Natural killer cell (primary cell): ENCODE data around the gene RASL11A. TPM values are rescaled to one million over a fixed set of nuclear protein-coding genes. Genes with fewer than 3 reads are reported as not detected.

Source experiments
- ATAC-seq, 3 donors: fragments of 150-1000 bp in 2 of 3; fragments of 200-7000 bp in 1 of 3; cut with Tn5 transposase; 1 replicate in 1 of 3; 2 replicates in 2 of 3; pipeline ENCODE4 v1.10.0; 2021; ENCODE audit warnings: mild to moderate bottlenecking in 2 of 3, moderate library complexity in 2 of 3
- DNase-seq, 2 donors: peaks; one replicate each; pipeline versions ENCODE4 v3.0.0 to v3.0.0-alpha.2; 2013 to 2021; ENCODE audit warnings: mixed read lengths in 1 of 2
- H3K27ac ChIP-seq: one replicate; pipeline ENCODE4 v1.5.1; 2013; ENCODE audit warnings: mild to moderate bottlenecking, low read length
- H3K27me3 ChIP-seq: one replicate; pipeline ENCODE4 v1.6.1; 2013; ENCODE audit warnings: low read length; ENCODE audit not compliant: control insufficient read depth, insufficient read depth
- H3K36me3 ChIP-seq: one replicate; pipeline ENCODE4 v1.6.1; 2013; ENCODE audit warnings: low read length; ENCODE audit not compliant: control insufficient read depth, insufficient read depth
- H3K4me1 ChIP-seq: one replicate; pipeline ENCODE4 v1.6.1; 2013; ENCODE audit warnings: low read length; ENCODE audit not compliant: control insufficient read depth, insufficient read depth
- H3K4me3 ChIP-seq: one replicate; pipeline ENCODE4 v1.5.1; 2013; ENCODE audit warnings: low read length
- H3K9me3 ChIP-seq: one replicate; pipeline ENCODE4 v1.6.1; 2013; ENCODE audit warnings: low read length; ENCODE audit not compliant: control insufficient read depth, insufficient read depth
- H3K27ac Mint-ChIP-seq, 2 donors: one replicate each; pipeline ENCODE4 v1.8.0; 2022; ENCODE audit warnings: mild to moderate bottlenecking in 2 of 2, mixed read lengths in 2 of 2, moderate library complexity in 1 of 2
- H3K27me3 Mint-ChIP-seq, 2 donors: one replicate each; pipeline ENCODE4 v1.8.0; 2022; ENCODE audit warnings: low read depth in 2 of 2, mixed read lengths in 2 of 2
- H3K36me3 Mint-ChIP-seq: one replicate; pipeline ENCODE4 v1.8.0; 2022; ENCODE audit warnings: mixed read lengths
- H3K4me1 Mint-ChIP-seq, 2 donors: one replicate each; pipeline ENCODE4 v1.8.0; 2022; ENCODE audit warnings: mixed read lengths in 2 of 2
- H3K4me3 Mint-ChIP-seq: one replicate; pipeline ENCODE4 v1.8.0; 2022; ENCODE audit warnings: mild to moderate bottlenecking, moderate library complexity, mixed read lengths
- H3K9me3 Mint-ChIP-seq, 2 donors: one replicate each; pipeline ENCODE4 v1.8.0; 2022; ENCODE audit warnings: mixed read lengths in 2 of 2
- WGBS: methylation state at CpG from one replicate; pipeline ENCODE4 v1.1.7; 2013; ENCODE audit warnings: missing lambda C conversion rate; ENCODE audit not compliant: insufficient coverage; 5-methylcytosine and 5-hydroxymethylcytosine counted together
- intact Hi-C: fragments of 100-400 bp; cut with micrococcal nuclease; formaldehyde crosslinking; loops from one replicate; pipeline ENCODE4 v1.14.2; 2022
- total RNA-seq, 4 donors: library from RNA; stranded (reverse); fragments of 120-200 nt in 1 of 4; gene quantifications; one replicate each; pipeline versions ENCODE4 v1.2.3 to v1.2.4, GENCODE V29; 2013 to 2022
- TF ChIP-seq, protein P1 (sequence below): fragments of 200-600 bp; IDR thresholded peaks from one replicate; pipeline ENCODE4 v1.8.0; 2022; ENCODE audit warnings: antibody characterized with exemption

The RASL11A gene
- total RNA-seq, 3 donors from 2014 or later (not counting 1 experiment from before 2014, with no cell fraction given): 0.70 to 2.0 (median 1.4) TPM

- H3K27ac ChIP-seq: no peak overlapping the region
- DNase-seq (peak in 1 of 2 donors; percentile 26), ATAC-seq (peak; percentile 47 to 59 (median 52))
- Mint-ChIP-seq H3K27me3 (peaks cover 6 to 9% of the 10 kb centered on the region in 2 donors), H3K9me3 (no peaks in the 10 kb centered on the region), H3K27ac (no peak overlapping the region), H3K36me3 (no peaks in the 10 kb centered on the region), H3K4me1 (no peaks in the 10 kb centered on the region), H3K4me3 (no peak overlapping the region)
- TF ChIP-seq, protein P1, sequence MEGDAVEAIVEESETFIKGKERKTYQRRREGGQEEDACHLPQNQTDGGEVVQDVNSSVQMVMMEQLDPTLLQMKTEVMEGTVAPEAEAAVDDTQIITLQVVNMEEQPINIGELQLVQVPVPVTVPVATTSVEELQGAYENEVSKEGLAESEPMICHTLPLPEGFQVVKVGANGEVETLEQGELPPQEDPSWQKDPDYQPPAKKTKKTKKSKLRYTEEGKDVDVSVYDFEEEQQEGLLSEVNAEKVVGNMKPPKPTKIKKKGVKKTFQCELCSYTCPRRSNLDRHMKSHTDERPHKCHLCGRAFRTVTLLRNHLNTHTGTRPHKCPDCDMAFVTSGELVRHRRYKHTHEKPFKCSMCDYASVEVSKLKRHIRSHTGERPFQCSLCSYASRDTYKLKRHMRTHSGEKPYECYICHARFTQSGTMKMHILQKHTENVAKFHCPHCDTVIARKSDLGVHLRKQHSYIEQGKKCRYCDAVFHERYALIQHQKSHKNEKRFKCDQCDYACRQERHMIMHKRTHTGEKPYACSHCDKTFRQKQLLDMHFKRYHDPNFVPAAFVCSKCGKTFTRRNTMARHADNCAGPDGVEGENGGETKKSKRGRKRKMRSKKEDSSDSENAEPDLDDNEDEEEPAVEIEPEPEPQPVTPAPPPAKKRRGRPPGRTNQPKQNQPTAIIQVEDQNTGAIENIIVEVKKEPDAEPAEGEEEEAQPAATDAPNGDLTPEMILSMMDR: no peak
- intact Hi-C loops: loop anchor here (5.0 kb wide), 1 partner anchor 297 kb away; no protein-coding TSS in a partner anchor
- WGBS: 93% methylated on average over 4 of the region's 4 CpGs
- H3K4me3 ChIP-seq: no peak overlapping the region
- H3K27me3 ChIP-seq: no peaks in the 10 kb centered on the region
- H3K9me3 ChIP-seq: no peaks in the 10 kb centered on the region
- H3K36me3 ChIP-seq: no peaks in the 10 kb centered on the region
- no peaks in the 10 kb centered on the region for H3K4me1 ChIP-seq
These were observed 13.4 kb downstream of the RASL11A start for GRCh38 chr13:27283906-27284493.

GRCh38 chr13:27288392-27288791 is 17.8 kb downstream of the RASL11A start:
- no peaks in the 10 kb centered on the region for H3K36me3 Mint-ChIP-seq
- Histone ChIP-seq H3K36me3 (no peaks in the 10 kb centered on the region), H3K4me1 (no peaks in the 10 kb centered on the region), H3K9me3 (no peaks in the 10 kb centered on the region), H3K4me3 (no peak overlapping the region), H3K27me3 (no peaks in the 10 kb centered on the region), H3K27ac (no peak overlapping the region)
- H3K27me3 Mint-ChIP-seq: peaks cover 10 to 16% of the 10 kb centered on the region in 2 donors
- ATAC-seq: no peak
- no peaks in the 10 kb centered on the region for H3K9me3 Mint-ChIP-seq
- no peak overlapping the region for H3K4me3 Mint-ChIP-seq
- no peaks in the 10 kb centered on the region for H3K4me1 Mint-ChIP-seq
- TF ChIP-seq, protein P1: no peak
- DNase-seq: no peak
- WGBS: 88% methylated on average over 4 of the region's 4 CpGs
- no peak overlapping the region for H3K27ac Mint-ChIP-seq
- intact Hi-C loops: no loop called here

- H3K27ac Mint-ChIP-seq: no peak overlapping the region
- intact Hi-C loops: no loop called here
- no peak overlapping the region for H3K4me3 ChIP-seq
- H3K4me3 Mint-ChIP-seq: no peak overlapping the region
- no peaks in the 10 kb centered on the region for H3K4me1 ChIP-seq
- H3K9me3 Mint-ChIP-seq: no peaks in the 10 kb centered on the region
- no peaks in the 10 kb centered on the region for H3K4me1 Mint-ChIP-seq
- no peak for ATAC-seq
- 90% methylated on average over 2 of the region's 2 CpGs for WGBS
- no peak for DNase-seq
- H3K9me3 ChIP-seq: no peaks in the 10 kb centered on the region
- H3K27ac ChIP-seq: no peak overlapping the region
- H3K27me3 ChIP-seq: no peaks in the 10 kb centered on the region
- TF ChIP-seq, protein P1: no peak
- no peaks in the 10 kb centered on the region for H3K36me3 Mint-ChIP-seq
- H3K36me3 ChIP-seq: no peaks in the 10 kb centered on the region
- peaks cover 10 to 22% of the 10 kb centered on the region in 2 donors for H3K27me3 Mint-ChIP-seq
These were observed 18.5 kb downstream of the RASL11A start for GRCh38 chr13:27289011-27289665.
